H1 (cell line): ENCODE measurements around the gene ZDHHC1. TPM values are rescaled to one million over a fixed set of nuclear protein-coding genes. Genes with fewer than 3 reads are reported as not detected.

Experiments used
- CTCF ChIA-PET: fragments of 300-600 bp; sonication (Branson Sonifier 250); formaldehyde crosslinking; loops from one replicate; lab custom pipeline; 2021; ENCODE audit not compliant: partially characterized antibody; lab: Charles Lee
- POLR2A ChIA-PET: fragments of 300-600 bp; sonication (Branson Sonifier 250); formaldehyde crosslinking; loops from one replicate; lab custom pipeline; 2021; ENCODE audit warnings: inconsistent platforms; ENCODE audit not compliant: partially characterized antibody; lab: Charles Lee
- DNase-seq, 2 experiments: peaks; one replicate each; pipeline versions ENCODE4 v3.0.0 to v3.0.0-alpha.2; 2010 to 2022; ENCODE audit warnings: low spot score in 2 of 2, low read depth in 1 of 2, mixed read lengths in 1 of 2
- FAIRE-seq: peaks from 2 replicates; lab custom pipeline; 2011; peaks lifted over from hg19 to GRCh38; lab: Jason Lieb, UNC
- H2AFZ ChIP-seq: 2 replicates; pipeline ENCODE4 v1.8.1; 2012; ENCODE audit warnings: low read length, inconsistent platforms
- H2AK5ac ChIP-seq: 2 replicates; pipeline ENCODE4 v1.6.1; 2013; ENCODE audit warnings: low read depth, low read length
- H2BK120ac ChIP-seq: replicated peaks from 2 replicates; pipeline ENCODE3; 2013; ENCODE audit warnings: low read depth, low read length, inconsistent platforms
- H2BK12ac ChIP-seq: 2 replicates; pipeline ENCODE4 v1.6.1; 2013; ENCODE audit warnings: low read depth, low read length
- H2BK15ac ChIP-seq: 2 replicates; pipeline ENCODE4 v1.6.1; 2013; ENCODE audit warnings: low read length
- H2BK20ac ChIP-seq: 2 replicates; pipeline ENCODE4 v1.6.1; 2013; ENCODE audit warnings: low read length
- H2BK5ac ChIP-seq: 2 replicates; pipeline ENCODE4 v1.6.1; 2013; ENCODE audit warnings: low read depth, low read length
- H3K14ac ChIP-seq: 2 replicates; pipeline ENCODE4 v1.6.1; 2013; ENCODE audit warnings: inconsistent platforms; ENCODE audit not compliant: insufficient read length
- H3K18ac ChIP-seq: 2 replicates; pipeline ENCODE4 v1.6.1; 2013; ENCODE audit warnings: low read length; ENCODE audit errors: extremely low read depth
- H3K23ac ChIP-seq: 2 replicates; pipeline ENCODE4 v1.6.1; 2013; ENCODE audit warnings: inconsistent platforms; ENCODE audit not compliant: insufficient read length
- H3K23me2 ChIP-seq: 2 replicates; pipeline ENCODE4 v1.6.1; 2013; ENCODE audit warnings: low read depth, low read length
- H3K27ac ChIP-seq: 2 replicates; pipeline ENCODE4 v1.6.1; 2011; ENCODE audit warnings: low read depth, low read length, inconsistent platforms
- H3K27me3 ChIP-seq, 4 experiments: replicated peaks in 1 of 4; 1 replicate in 1 of 4; 2 replicates in 3 of 4; pipeline versions ENCODE4 v1.6.1 to v1.8.1; 2011 to 2013; ENCODE audit warnings: low read length in 3 of 4, mild to moderate bottlenecking in 3 of 4, inconsistent platforms in 2 of 4, mixed read lengths in 2 of 4, moderate library complexity in 1 of 4; ENCODE audit not compliant: control insufficient read depth in 3 of 4, insufficient read depth in 3 of 4; ENCODE audit errors: extremely low read depth in 1 of 4
- H3K36me3 ChIP-seq, 4 experiments: 2 replicates each; pipeline versions ENCODE4 v1.6.1 to v1.8.1; 2011 to 2013; ENCODE audit warnings: mild to moderate bottlenecking in 4 of 4, low read length in 3 of 4, moderate library complexity in 2 of 4, control low read depth in 1 of 4, inconsistent platforms in 1 of 4; ENCODE audit not compliant: insufficient read depth in 4 of 4, control insufficient read depth in 2 of 4
- H3K4ac ChIP-seq: replicated peaks from 2 replicates; pipeline ENCODE3; 2013; ENCODE audit warnings: low read length, low read depth, mixed read lengths, inconsistent platforms; ENCODE audit not compliant: insufficient read length
- H3K4me1 ChIP-seq, 4 experiments: replicated peaks in 1 of 4; 1 replicate in 1 of 4; 2 replicates in 3 of 4; pipeline versions ENCODE4 v1.6.1 to v1.8.1; 2011 to 2013; ENCODE audit warnings: low read length in 3 of 4, inconsistent platforms in 2 of 4, mixed read lengths in 1 of 4; ENCODE audit not compliant: insufficient read depth in 4 of 4, control insufficient read depth in 3 of 4
- H3K4me2 ChIP-seq, 2 experiments: 2 replicates each; pipeline versions ENCODE4 v1.6.1 to v1.8.1; 2011 to 2013; ENCODE audit warnings: low read depth in 2 of 2, low read length in 2 of 2, control low read depth in 1 of 2, inconsistent platforms in 1 of 2, mild to moderate bottlenecking in 1 of 2; ENCODE audit not compliant: insufficient read depth in 1 of 2
- H3K4me3 ChIP-seq, 4 experiments: fragments of 200-600, 300-600 bp in 1 of 4; sonication (generic), shearing (Covaris generic), sonication (Bioruptor Twin) in 1 of 4; 2 replicates each; pipeline versions ENCODE4 v1.5.1 to v1.8.1; 2011 to 2016; ENCODE audit warnings: low read length in 4 of 4, low read depth in 3 of 4, control low read depth in 2 of 4, inconsistent platforms in 2 of 4, mild to moderate bottlenecking in 2 of 4, mixed read lengths in 1 of 4, moderate library complexity in 1 of 4; ENCODE audit not compliant: insufficient read depth in 2 of 4; ENCODE audit errors: extremely low read depth in 1 of 4
- H3K56ac ChIP-seq: replicated peaks from 2 replicates; pipeline ENCODE3; 2013; ENCODE audit warnings: low read depth, mild to moderate bottlenecking, mixed read lengths, low read length, inconsistent platforms; ENCODE audit not compliant: insufficient read length
- H3K79me1 ChIP-seq: 2 replicates; pipeline ENCODE4 v1.6.1; 2013; ENCODE audit warnings: low read depth, low read length, control low read depth
- H3K79me2 ChIP-seq, 2 experiments: 2 replicates each; pipeline versions ENCODE4 v1.6.1 to v1.8.1; 2012 to 2013; ENCODE audit warnings: low read length in 2 of 2, mild to moderate bottlenecking in 2 of 2, inconsistent platforms in 1 of 2; ENCODE audit not compliant: insufficient read depth in 2 of 2, control insufficient read depth in 1 of 2
- H3K9ac ChIP-seq, 4 experiments: replicated peaks in 1 of 4; 1 replicate in 1 of 4; 2 replicates in 3 of 4; pipeline versions ENCODE4 v1.6.1 to v1.8.1; 2011 to 2013; ENCODE audit warnings: low read depth in 3 of 4, low read length in 3 of 4, control low read depth in 2 of 4, mild to moderate bottlenecking in 2 of 4, moderate library complexity in 2 of 4, inconsistent platforms in 1 of 4; ENCODE audit errors: extremely low read depth in 1 of 4
- H3K9me3 ChIP-seq, 2 experiments: 2 replicates each; pipeline versions ENCODE4 v1.6.1 to v1.8.1; 2012 to 2013; ENCODE audit warnings: mild to moderate bottlenecking in 2 of 2, moderate library complexity in 2 of 2, control low read depth in 1 of 2, inconsistent platforms in 1 of 2, low read depth in 1 of 2, low read length in 1 of 2, mixed read lengths in 1 of 2; ENCODE audit not compliant: insufficient read depth in 2 of 2
- H4K20me1 ChIP-seq, 2 experiments: replicated peaks in 1 of 2; 2 replicates each; pipeline versions ENCODE3 to v1.8.1; 2011 to 2013; ENCODE audit warnings: inconsistent platforms in 2 of 2, low read length in 2 of 2, mild to moderate bottlenecking in 1 of 2; ENCODE audit not compliant: insufficient read depth in 2 of 2, control insufficient read depth in 1 of 2
- H4K5ac ChIP-seq: 2 replicates; pipeline ENCODE4 v1.6.1; 2013; ENCODE audit warnings: low read length, low read depth, mixed read lengths, inconsistent platforms; ENCODE audit not compliant: insufficient read length
- H4K8ac ChIP-seq: 2 replicates; pipeline ENCODE4 v1.8.0; 2013; ENCODE audit warnings: mild to moderate bottlenecking, moderate library complexity, low read length, inconsistent platforms; ENCODE audit not compliant: insufficient read depth; ENCODE audit errors: extremely low read depth
- H4K91ac ChIP-seq: replicated peaks from 2 replicates; pipeline ENCODE3; 2013; ENCODE audit warnings: low read length, mixed read lengths, inconsistent platforms; ENCODE audit not compliant: insufficient read length
- ASH2L ChIP-seq: fragments of 200-600, 300-600 bp; sonication (generic); IDR thresholded peaks from one replicate; pipeline ENCODE4 v1.7.1; 2017; ENCODE audit warnings: low read length
- CBX8 ChIP-seq: fragments of 300-800, 300-1000 bp; sonication (generic); IDR thresholded peaks from 2 replicates; pipeline ENCODE4 v1.7.1; 2016; ENCODE audit warnings: low read depth, low read length, borderline replicate concordance
- CREB1 ChIP-seq: IDR thresholded peaks from 2 replicates; pipeline ENCODE4 v1.6.1; 2012; ENCODE audit warnings: inconsistent platforms
- EZH2 ChIP-seq: fragments of 200-600 bp; sonication (generic); IDR thresholded peaks from 2 replicates; pipeline ENCODE4 v1.7.1; 2012; ENCODE audit warnings: low read depth, mild to moderate bottlenecking, moderate library complexity, low read length, inconsistent platforms; ENCODE audit not compliant: severe bottlenecking
- FOSL1 ChIP-seq: IDR thresholded peaks from 2 replicates; pipeline ENCODE4 v1.6.1; 2011; ENCODE audit warnings: mild to moderate bottlenecking, low read depth, low read length, moderate library complexity; ENCODE audit not compliant: insufficient read depth
- POLR2AphosphoS5 ChIP-seq: IDR thresholded peaks from 2 replicates; pipeline ENCODE4 v1.6.1; 2011; ENCODE audit warnings: low read depth, low read length
- SIN3A ChIP-seq, 2 experiments: IDR thresholded peaks in 1 of 2; conservative IDR thresholded peaks in 1 of 2; 2 replicates each; pipeline ENCODE4 v1.6.1; 2011 to 2012; ENCODE audit warnings: low read length in 2 of 2, improper control_type of control experiment in 1 of 2, low read depth in 1 of 2, mild to moderate bottlenecking in 1 of 2
- SP1 ChIP-seq: IDR thresholded peaks from 2 replicates; pipeline ENCODE4 v1.6.1; 2011; ENCODE audit warnings: low read depth, low read length
- SRF ChIP-seq: IDR thresholded peaks from 2 replicates; pipeline ENCODE4 v1.6.1; 2011; ENCODE audit warnings: mild to moderate bottlenecking, low read depth, low read length, moderate library complexity
- SUZ12 ChIP-seq: fragments of 200-600 bp; sonication (generic); IDR thresholded peaks from 2 replicates; pipeline ENCODE4 v1.6.1; 2012; ENCODE audit warnings: mild to moderate bottlenecking, inconsistent platforms, low read length, moderate library complexity, mixed read lengths
- ZNF274 ChIP-seq: IDR thresholded peaks from 2 replicates; pipeline ENCODE4 v1.7.0; 2012; ENCODE audit warnings: low read length, borderline replicate concordance; ENCODE audit errors: extremely low read depth
- WGBS, 2 experiments: shearing (Covaris generic) in 1 of 2; methylation state at CpG; one replicate each; pipeline versions ENCODE4 v1.1.6 to v1.1.7; 2013 to 2015; ENCODE audit warnings: low lambda C conversion rate in 2 of 2, mixed read lengths in 2 of 2, inconsistent platforms in 1 of 2, low coverage in 1 of 2, missing lambda C conversion rate in 1 of 2; ENCODE audit not compliant: insufficient replicate concordance in 2 of 2, insufficient coverage in 1 of 2, insufficient read length in 1 of 2; ENCODE audit errors: extremely low coverage in 1 of 2, missing lambda C conversion rate in 1 of 2; 5-methylcytosine and 5-hydroxymethylcytosine counted together
- polyA plus RNA-seq, 7 experiments: library from polyadenylated mRNA; depleted of rRNA in 3 of 7; stranded (reverse) in 5 of 7; unstranded in 2 of 7; fragments of >200 nt in 5 of 7; fragments of 200-250 nt in 2 of 7; gene quantifications; 1 replicate in 5 of 7; 2 replicates in 1 of 7; 4 replicates in 1 of 7; pipeline versions ENCODE4 v1.2.1 to v1.2.3, GENCODE V29; 2011 to 2013; ENCODE audit warnings: missing spikeins in 2 of 7, mixed read lengths in 2 of 7
- total RNA-seq: library from RNA; stranded (reverse); fragmentation: NEBNext Ultra II Directional; extraction: Animal tissue kit (Norgen Biotek cat#: 25700); gene quantifications from 2 replicates; pipeline ENCODE4 v1.2.1, GENCODE V29; 2021

The ZDHHC1 gene
- total and polyA plus RNA-seq, 2 of the 8 experiments (the other 6 are each of a cell fraction or from before 2014, with no cell fraction given) = 3.1 to 4.9 TPM

GRCh38 chr16:67404740-67405226 lies 11.5 kb downstream of the ZDHHC1 start:
- no peak overlapping the region for H4K91ac ChIP-seq
- peak overlapping the region; percentile 26; the same call in 1 of the 2 replicates for H2AK5ac ChIP-seq
- H3K9ac ChIP-seq = no peak overlapping the region
- H4K5ac ChIP-seq = no peak overlapping the region
- WGBS, 2 experiments = 88% methylated on average over 4 of the region's 5 CpGs; no CpG with 5 or more reads in 1 of the 2 experiments
- FAIRE-seq = peak; percentile 71
- no peak overlapping the region for H4K8ac ChIP-seq
- no peaks in the 10 kb centered on the region for H3K79me1 ChIP-seq
- H3K4me1 ChIP-seq = peaks cover 0 to 21% (median 10%) of the 10 kb centered on the region in 4 experiments; a peak in 5 of 7 replicates
- H3K4me3 ChIP-seq = no peak overlapping the region
- no peak overlapping the region for H3K27ac ChIP-seq
- H3K18ac ChIP-seq = no peak overlapping the region
- H3K23me2 ChIP-seq = peaks cover 2% of the 10 kb centered on the region; the same call in 1 of the 2 replicates
- H2BK12ac ChIP-seq = no peak overlapping the region
- TF ChIP-seq CREB1 (no peak), SP1 (0 out of 2 replicates have a peak, but pooled peaks have one; percentile 27), SIN3A (conservative IDR thresholded peaks at IDR 0.05 in 1 of 2, IDR thresholded peaks at IDR 0.05 in 1 of 2; ENCODE audit: low read depth in 1 of 2, low read length in 2 of 2) (no peak), EZH2 (no peak), ZNF274 (no peak), SUZ12 (no peak), ASH2L (peak; percentile 42), FOSL1 (no peak), SRF (no peak), CBX8 (no peak), POLR2AphosphoS5 (no peak)
- no peak overlapping the region for H2BK20ac ChIP-seq
- H3K36me3 ChIP-seq = no peaks in the 10 kb centered on the region
- DNase-seq = no peak
- H3K23ac ChIP-seq = no peak overlapping the region
- H3K9me3 ChIP-seq = no peaks in the 10 kb centered on the region
- H2AFZ ChIP-seq = no peak overlapping the region
- no peak overlapping the region for H2BK120ac ChIP-seq
- H2BK15ac ChIP-seq = no peak overlapping the region
- H3K4ac ChIP-seq = no peak overlapping the region
- H2BK5ac ChIP-seq = no peak overlapping the region
- H3K27me3 ChIP-seq = no peaks in the 10 kb centered on the region; a peak in 1 of 7 replicates
- POLR2A ChIA-PET = no interaction called here
- CTCF ChIA-PET = interaction anchor here (0.6 to 32.4 kb wide), 9 partner anchors 5 to 193 kb away, joined by 3 to 476 read pairs (median 5); partner anchors contain the start of genes TPPP3 and ZDHHC1
- no peaks in the 10 kb centered on the region for H4K20me1 ChIP-seq
- no peaks in the 10 kb centered on the region for H3K79me2 ChIP-seq
- no peak overlapping the region for H3K14ac ChIP-seq
- no peak overlapping the region for H3K56ac ChIP-seq
- H3K4me2 ChIP-seq = no peak overlapping the region
